Astrocyte (in vitro differentiated cells and primary cell): ENCODE data around the gene ANKRD52.

ENCODE experiments used
- EZH2 ChIP-seq: IDR thresholded peaks from 2 replicates; pipeline ENCODE4 v1.6.1; 2012; ENCODE audit warnings: mild to moderate bottlenecking, low read length, inconsistent platforms; ENCODE audit not compliant: insufficient read depth
- TF ChIP-seq, protein P1 (sequence below): IDR thresholded peaks from 2 replicates; pipeline ENCODE4 v1.5.1; 2011; ENCODE audit warnings: low read depth, mild to moderate bottlenecking, inconsistent platforms, low read length, moderate library complexity; ENCODE audit not compliant: insufficient read depth

DNA sequence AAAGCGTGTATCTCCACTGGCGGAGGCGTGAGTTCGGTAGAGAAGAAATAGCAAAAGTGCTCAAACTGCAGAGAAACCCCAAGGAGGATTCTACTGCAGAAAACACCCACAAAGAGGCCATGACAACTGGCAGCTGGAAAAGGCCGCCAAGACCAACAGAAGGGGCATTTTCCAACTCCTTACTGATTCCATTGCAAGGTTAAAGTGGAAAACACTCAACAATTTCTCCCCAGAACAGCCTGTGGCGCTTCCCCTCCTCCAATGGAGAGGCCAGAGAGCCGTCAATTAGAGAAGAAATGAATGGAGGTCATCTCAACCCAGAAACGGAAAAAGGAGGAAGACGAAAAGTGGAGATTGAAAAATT is 618 bp upstream of the ANKRD52 start:
- TF ChIP-seq, protein P1, sequence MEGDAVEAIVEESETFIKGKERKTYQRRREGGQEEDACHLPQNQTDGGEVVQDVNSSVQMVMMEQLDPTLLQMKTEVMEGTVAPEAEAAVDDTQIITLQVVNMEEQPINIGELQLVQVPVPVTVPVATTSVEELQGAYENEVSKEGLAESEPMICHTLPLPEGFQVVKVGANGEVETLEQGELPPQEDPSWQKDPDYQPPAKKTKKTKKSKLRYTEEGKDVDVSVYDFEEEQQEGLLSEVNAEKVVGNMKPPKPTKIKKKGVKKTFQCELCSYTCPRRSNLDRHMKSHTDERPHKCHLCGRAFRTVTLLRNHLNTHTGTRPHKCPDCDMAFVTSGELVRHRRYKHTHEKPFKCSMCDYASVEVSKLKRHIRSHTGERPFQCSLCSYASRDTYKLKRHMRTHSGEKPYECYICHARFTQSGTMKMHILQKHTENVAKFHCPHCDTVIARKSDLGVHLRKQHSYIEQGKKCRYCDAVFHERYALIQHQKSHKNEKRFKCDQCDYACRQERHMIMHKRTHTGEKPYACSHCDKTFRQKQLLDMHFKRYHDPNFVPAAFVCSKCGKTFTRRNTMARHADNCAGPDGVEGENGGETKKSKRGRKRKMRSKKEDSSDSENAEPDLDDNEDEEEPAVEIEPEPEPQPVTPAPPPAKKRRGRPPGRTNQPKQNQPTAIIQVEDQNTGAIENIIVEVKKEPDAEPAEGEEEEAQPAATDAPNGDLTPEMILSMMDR: no peak
- TF ChIP-seq EZH2: no peak
